ENCODE data around the gene C16orf90.

C16orf90 gene

GRCh38 chr16:3465911-3466584, 29.2 kb downstream of the C16orf90 start:
- no peak for DNase-seq (ENCODE audit: low read depth in 2 of 2)

- no peak for DNase-seq (ENCODE audit: low read depth in 2 of 2)
Observed at GRCh38 chr16:3465301-3465700, 30.0 kb downstream of the C16orf90 start.

- DNase-seq (ENCODE audit: low read depth in 2 of 2), result no peak
Observed at GRCh38 chr16:3461151-3461550, 34.1 kb downstream of the C16orf90 start.

GRCh38 chr16:3460585-3460984, 34.7 kb downstream of the C16orf90 start:
- no peak for DNase-seq (ENCODE audit: low read depth in 2 of 2)

- no peak for DNase-seq (ENCODE audit: low read depth in 2 of 2)
Observed at GRCh38 chr16:3460121-3460520, 35.2 kb downstream of the C16orf90 start.

- DNase-seq (ENCODE audit: low read depth in 2 of 2), result no peak
Observed at GRCh38 chr16:3459401-3460090, 35.7 kb downstream of the C16orf90 start.

GRCh38 chr16:3458852-3459361, 36.4 kb downstream of the C16orf90 start:
- no peak for DNase-seq (ENCODE audit: low read depth in 2 of 2)

- DNase-seq (ENCODE audit: low read depth in 2 of 2), result peak; percentile 12 to 22
Observed at GRCh38 chr16:3458278-3458851, 36.9 kb downstream of the C16orf90 start.

GRCh38 chr16:3457434-3458252, 37.6 kb downstream of the C16orf90 start:
- DNase-seq (ENCODE audit: low read depth in 2 of 2), result peak; percentile 76 to 79

GRCh38 chr16:3454631-3455147, 40.6 kb downstream of the C16orf90 start:
- no peak for DNase-seq (ENCODE audit: low read depth in 2 of 2)

GRCh38 chr16:3454093-3454492, 41.2 kb downstream of the C16orf90 start:
- no peak for DNase-seq (ENCODE audit: low read depth in 2 of 2)

GRCh38 chr16:3444032-3444388, 51.3 kb downstream of the C16orf90 start:
- DNase-seq (ENCODE audit: low read depth in 2 of 2), result peak; percentile 27 to 28

Data from fibroblast of skin of left quadriceps (primary cell).